SU-DHL-6 (cell line): ENCODE results near the gene FAM171A2.

ENCODE experiments used
- H2AFZ ChIP-seq: fragments of 200-600 bp; sonication (generic); 2 replicates; pipeline ENCODE4 v1.6.1; 2014; ENCODE audit warnings: low read depth, mild to moderate bottlenecking, moderate library complexity, mixed read lengths, antibody characterized with exemption, low read length; ENCODE audit not compliant: severe bottlenecking
- H3F3A ChIP-seq: fragments of 200-600 bp; shearing (Covaris generic); 2 replicates; pipeline ENCODE4 v1.6.0; 2016; ENCODE audit warnings: antibody characterized with exemption, mild to moderate bottlenecking; ENCODE audit not compliant: insufficient read depth
- H3K27ac ChIP-seq: fragments of 200-600 bp; sonication (generic); 2 replicates; pipeline ENCODE4 v1.5.1; 2016; ENCODE audit warnings: low read depth, mild to moderate bottlenecking, low read length, moderate library complexity, mixed read lengths
- H3K27me3 ChIP-seq: fragments of 200-600 bp; sonication (generic), shearing (Covaris generic); 2 replicates; pipeline ENCODE4 v1.6.0; 2014; ENCODE audit warnings: mild to moderate bottlenecking, low read length
- H3K36me3 ChIP-seq: fragments of 200-600 bp; sonication (generic); 2 replicates; pipeline ENCODE4 v1.6.1; 2014; ENCODE audit warnings: mild to moderate bottlenecking, low read length, mixed read lengths
- H3K4me2 ChIP-seq: fragments of 300-600, 200-600 bp; shearing (Covaris generic), sonication (generic); 2 replicates; pipeline ENCODE4 v1.6.0; 2014; ENCODE audit warnings: low read length, low read depth, mild to moderate bottlenecking; ENCODE audit not compliant: poor library complexity, severe bottlenecking
- H3K4me3 ChIP-seq: fragments of 200-600 bp; sonication (generic); 2 replicates; pipeline ENCODE4 v1.5.1; 2014; ENCODE audit warnings: antibody characterized with exemption, low read length, mild to moderate bottlenecking, mixed read lengths; ENCODE audit not compliant: insufficient read depth, poor library complexity, severe bottlenecking
- H3K79me2 ChIP-seq: fragments of 200-600 bp; sonication (generic); 2 replicates; pipeline ENCODE4 v1.6.1; 2014; ENCODE audit warnings: mild to moderate bottlenecking, low read length, moderate library complexity; ENCODE audit not compliant: insufficient read depth
- H3K9ac ChIP-seq: fragments of 200-600 bp; sonication (generic); 2 replicates; pipeline ENCODE4 v1.7.0; 2014; ENCODE audit warnings: mild to moderate bottlenecking, low read length
- H3K9me2 ChIP-seq: fragments of 200-600 bp; sonication (generic); replicated peaks from 2 replicates; pipeline ENCODE4 v1.6.1; 2014; ENCODE audit warnings: low read length; ENCODE audit not compliant: insufficient read depth
- H3K9me3 ChIP-seq: fragments of 200-600 bp; sonication (generic); 2 replicates; pipeline ENCODE4 v1.6.1; 2014; ENCODE audit warnings: low read length, mixed read lengths; ENCODE audit not compliant: insufficient read depth
- H4K20me1 ChIP-seq: fragments of 200-600 bp; sonication (generic); 2 replicates; pipeline ENCODE4 v1.6.1; 2014; ENCODE audit warnings: low read depth, mild to moderate bottlenecking, antibody characterized with exemption, low read length, moderate library complexity, mixed read lengths
- CTCF ChIP-seq: fragments of 200-600 bp; sonication (generic); IDR thresholded peaks from one replicate; pipeline ENCODE4 v1.5.1; 2017; ENCODE audit warnings: antibody characterized with exemption, mild to moderate bottlenecking, low read length, moderate library complexity; ENCODE audit not compliant: insufficient read depth, poor library complexity, severe bottlenecking
- EZH2phosphoT487 ChIP-seq: fragments of 200-600 bp; sonication (generic), shearing (Covaris generic); conservative IDR thresholded peaks from 2 replicates; pipeline ENCODE4 v1.6.1; 2018; ENCODE audit warnings: mild to moderate bottlenecking, antibody characterized with exemption, low read length, moderate library complexity, mixed read lengths

Gene FAM171A2

GRCh38 chr17:44338702-44339101 is 25.0 kb downstream of the FAM171A2 start:
- H3K27ac ChIP-seq: no peak overlapping the region
- H3K4me3 ChIP-seq: no peak overlapping the region
- H3K9me3 ChIP-seq: no peaks in the 10 kb centered on the region
- H3K27me3 ChIP-seq: no peaks in the 10 kb centered on the region
- H4K20me1 ChIP-seq: no peaks in the 10 kb centered on the region
- H3F3A ChIP-seq: no peaks in the 10 kb centered on the region
- TF ChIP-seq CTCF (no peak), EZH2phosphoT487 (no peak)
- H3K36me3 ChIP-seq: no peaks in the 10 kb centered on the region
- H3K9me2 ChIP-seq: no peaks in the 10 kb centered on the region
- no peaks in the 10 kb centered on the region for H3K79me2 ChIP-seq
- H2AFZ ChIP-seq: no peak overlapping the region
- H3K9ac ChIP-seq: no peak overlapping the region
- H3K4me2 ChIP-seq: no peak overlapping the region

- Histone ChIP-seq H2AFZ (no peak overlapping the region), H3K4me2 (no peak overlapping the region)
- TF ChIP-seq CTCF (no peak), EZH2phosphoT487 (no peak)
These were observed 27.7 kb downstream of the FAM171A2 start for GRCh38 chr17:44335968-44336367.

GRCh38 chr17:44335564-44335963 is 28.1 kb downstream of the FAM171A2 start:
- no peaks in the 10 kb centered on the region for H3K27me3 ChIP-seq
- no peaks in the 10 kb centered on the region for H3K79me2 ChIP-seq
- TF ChIP-seq CTCF (no peak), EZH2phosphoT487 (no peak)
- H2AFZ ChIP-seq: no peak overlapping the region
- no peak overlapping the region for H3K4me2 ChIP-seq
- H3K9me3 ChIP-seq: no peaks in the 10 kb centered on the region
- H3K9ac ChIP-seq: no peak overlapping the region
- H3F3A ChIP-seq: peaks cover 4% of the 10 kb centered on the region; the same call in 1 of the 2 replicates
- no peak overlapping the region for H3K27ac ChIP-seq
- no peaks in the 10 kb centered on the region for H3K36me3 ChIP-seq
- no peaks in the 10 kb centered on the region for H4K20me1 ChIP-seq
- H3K4me3 ChIP-seq: no peak overlapping the region
- H3K9me2 ChIP-seq: no peaks in the 10 kb centered on the region

More at GRCh38 chr17:44335968-44336367, 27.7 kb downstream of the FAM171A2 start:
- Histone ChIP-seq H3K27me3 (no peaks in the 10 kb centered on the region), H4K20me1 (no peaks in the 10 kb centered on the region), H3K9ac (no peak overlapping the region), H3K27ac (no peak overlapping the region), H3K9me3 (no peaks in the 10 kb centered on the region), H3K79me2 (no peaks in the 10 kb centered on the region), H3K4me3 (no peak overlapping the region), H3F3A (peaks cover 2% of the 10 kb centered on the region; the same call in 1 of the 2 replicates), H3K36me3 (no peaks in the 10 kb centered on the region), H3K9me2 (no peaks in the 10 kb centered on the region)

GRCh38 chr17:44334727-44335126 is 28.9 kb downstream of the FAM171A2 start:
- H3K79me2 ChIP-seq: no peaks in the 10 kb centered on the region
- H3K36me3 ChIP-seq: no peaks in the 10 kb centered on the region
- H2AFZ ChIP-seq: no peak overlapping the region
- no peaks in the 10 kb centered on the region for H4K20me1 ChIP-seq
- H3K9me2 ChIP-seq: no peaks in the 10 kb centered on the region
- TF ChIP-seq CTCF (no peak), EZH2phosphoT487 (no peak)
- H3K27me3 ChIP-seq: no peaks in the 10 kb centered on the region
- peaks cover 4% of the 10 kb centered on the region; the same call in 1 of the 2 replicates for H3F3A ChIP-seq
- H3K4me2 ChIP-seq: no peak overlapping the region
- no peaks in the 10 kb centered on the region for H3K9me3 ChIP-seq
- H3K27ac ChIP-seq: no peak overlapping the region
- no peak overlapping the region for H3K9ac ChIP-seq
- H3K4me3 ChIP-seq: no peak overlapping the region
